ENCODE measurements around the gene NAMPT.

Gene NAMPT

GRCh38 chr7:106284714-106285050 is at the start of gene NAMPT:
TSS of gene NAMPT (minus strand) at chr7:106284983. CDS start at chr7:106284884, 99 bp downstream.
- no peak for TF ChIP-seq CTCF (IDR thresholded peaks at IDR 0.05; ENCODE audit: low read depth, low read length)
- peak within 1 kb of the TSS; percentile 85 for H3K4me3 ChIP-seq (ENCODE audit: low read depth, low read length)

GRCh38 chr7:106332201-106332600 is 47.4 kb upstream of the NAMPT start:
- no peak overlapping the region for H3K4me3 ChIP-seq (ENCODE audit: low read depth, low read length)
- TF ChIP-seq CTCF (IDR thresholded peaks at IDR 0.05; ENCODE audit: low read depth, low read length): no peak

GRCh38 chr7:106331441-106332175 is 46.8 kb upstream of the NAMPT start:
- no peak overlapping the region for H3K4me3 ChIP-seq (ENCODE audit: low read depth, low read length)
- TF ChIP-seq CTCF (IDR thresholded peaks at IDR 0.05; ENCODE audit: low read depth, low read length): no peak

GRCh38 chr7:106329971-106330733 is 45.4 kb upstream of the NAMPT start:
- H3K4me3 ChIP-seq (ENCODE audit: low read depth, low read length): no peak overlapping the region
- no peak for TF ChIP-seq CTCF (IDR thresholded peaks at IDR 0.05; ENCODE audit: low read depth, low read length)

- no peak overlapping the region for H3K4me3 ChIP-seq (ENCODE audit: low read depth, low read length)
- TF ChIP-seq CTCF (IDR thresholded peaks at IDR 0.05; ENCODE audit: low read depth, low read length): no peak
Measured at GRCh38 chr7:106329408-106329807, 44.6 kb upstream of the NAMPT start.

GRCh38 chr7:106327538-106328481 is 43.0 kb upstream of the NAMPT start:
- TF ChIP-seq CTCF (IDR thresholded peaks at IDR 0.05; ENCODE audit: low read depth, low read length): no peak
- no peak overlapping the region for H3K4me3 ChIP-seq (ENCODE audit: low read depth, low read length)

All from WI38 (cell line).